Neural crest cell (in vitro differentiated cells): ENCODE measurements around the gene F8. TPM values are rescaled to one million over a fixed set of nuclear protein-coding genes. Genes with fewer than 3 reads are reported as not detected.
"Not testable (repeated sequence)": the region's sequence is repeated elsewhere in the genome, so short reads cannot be mapped to it uniquely, and the experiment has no call there.

Experiments
- DNase-seq: peaks from one replicate; pipeline ENCODE4 v3.0.0; 2021; ENCODE audit warnings: low read depth, mixed read lengths, low spot score
- H3K27ac Mint-ChIP-seq: one replicate; pipeline ENCODE4 v1.8.0; 2021; ENCODE audit warnings: mild to moderate bottlenecking, mixed read lengths; ENCODE audit not compliant: unreplicated experiment
- H3K27me3 Mint-ChIP-seq: 2 replicates; pipeline ENCODE4 v1.8.0; 2021; ENCODE audit warnings: low read depth, mild to moderate bottlenecking, mixed read lengths
- H3K36me3 Mint-ChIP-seq: 2 replicates; pipeline ENCODE4 v1.8.0; 2021; ENCODE audit warnings: low read depth, mild to moderate bottlenecking, mixed read lengths
- H3K4me1 Mint-ChIP-seq: 2 replicates; pipeline ENCODE4 v1.8.0; 2021; ENCODE audit warnings: mixed read lengths
- H3K4me3 Mint-ChIP-seq: one replicate; pipeline ENCODE4 v1.8.0; 2021; ENCODE audit warnings: mild to moderate bottlenecking, mixed read lengths
- H3K9me3 Mint-ChIP-seq: 2 replicates; pipeline ENCODE4 v1.8.0; 2021; ENCODE audit warnings: mixed read lengths
- total RNA-seq: library from RNA; stranded (reverse); gene quantifications from 2 replicates; pipeline ENCODE4 v1.2.1, GENCODE V29; 2021
- TF ChIP-seq, protein P1 (sequence below): fragments of 200-600 bp; sonication (generic); conservative IDR thresholded peaks from 2 replicates; pipeline ENCODE4 v1.5.0; 2021; ENCODE audit warnings: antibody characterized with exemption, mild to moderate bottlenecking

Gene F8
- total RNA-seq, 1 donor from 2014 or later = 2.1 TPM

DNA sequence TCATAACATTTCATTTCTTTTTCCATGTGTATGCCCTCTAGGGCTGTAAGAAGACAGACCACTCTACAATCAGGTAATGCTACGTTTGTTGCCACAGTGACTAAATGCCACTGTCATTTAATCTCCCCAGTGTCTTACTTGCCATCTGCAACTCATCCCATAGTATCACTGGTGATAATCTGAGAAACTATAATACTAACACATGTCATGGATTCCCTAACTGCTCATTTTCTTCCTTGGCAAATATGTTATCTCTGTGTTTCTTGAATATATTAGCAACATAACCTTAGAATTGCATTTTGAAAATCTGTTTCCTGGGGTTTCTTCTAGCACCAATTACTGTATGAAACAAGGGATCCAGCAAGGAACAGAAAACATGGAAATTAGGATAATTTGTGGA lies 130.2 kb downstream of the F8 start:
- Mint-ChIP-seq H3K9me3 (peaks cover 3% of the 10 kb centered on the region), H3K36me3 (peaks cover 3% of the 10 kb centered on the region), H3K27ac (no peak overlapping the region), H3K4me1 (no peaks in the 10 kb centered on the region), H3K4me3 (no peak overlapping the region), H3K27me3 (no peaks in the 10 kb centered on the region)
- DNase-seq = no peak
- TF ChIP-seq, protein P1, sequence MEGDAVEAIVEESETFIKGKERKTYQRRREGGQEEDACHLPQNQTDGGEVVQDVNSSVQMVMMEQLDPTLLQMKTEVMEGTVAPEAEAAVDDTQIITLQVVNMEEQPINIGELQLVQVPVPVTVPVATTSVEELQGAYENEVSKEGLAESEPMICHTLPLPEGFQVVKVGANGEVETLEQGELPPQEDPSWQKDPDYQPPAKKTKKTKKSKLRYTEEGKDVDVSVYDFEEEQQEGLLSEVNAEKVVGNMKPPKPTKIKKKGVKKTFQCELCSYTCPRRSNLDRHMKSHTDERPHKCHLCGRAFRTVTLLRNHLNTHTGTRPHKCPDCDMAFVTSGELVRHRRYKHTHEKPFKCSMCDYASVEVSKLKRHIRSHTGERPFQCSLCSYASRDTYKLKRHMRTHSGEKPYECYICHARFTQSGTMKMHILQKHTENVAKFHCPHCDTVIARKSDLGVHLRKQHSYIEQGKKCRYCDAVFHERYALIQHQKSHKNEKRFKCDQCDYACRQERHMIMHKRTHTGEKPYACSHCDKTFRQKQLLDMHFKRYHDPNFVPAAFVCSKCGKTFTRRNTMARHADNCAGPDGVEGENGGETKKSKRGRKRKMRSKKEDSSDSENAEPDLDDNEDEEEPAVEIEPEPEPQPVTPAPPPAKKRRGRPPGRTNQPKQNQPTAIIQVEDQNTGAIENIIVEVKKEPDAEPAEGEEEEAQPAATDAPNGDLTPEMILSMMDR = no peak

DNA sequence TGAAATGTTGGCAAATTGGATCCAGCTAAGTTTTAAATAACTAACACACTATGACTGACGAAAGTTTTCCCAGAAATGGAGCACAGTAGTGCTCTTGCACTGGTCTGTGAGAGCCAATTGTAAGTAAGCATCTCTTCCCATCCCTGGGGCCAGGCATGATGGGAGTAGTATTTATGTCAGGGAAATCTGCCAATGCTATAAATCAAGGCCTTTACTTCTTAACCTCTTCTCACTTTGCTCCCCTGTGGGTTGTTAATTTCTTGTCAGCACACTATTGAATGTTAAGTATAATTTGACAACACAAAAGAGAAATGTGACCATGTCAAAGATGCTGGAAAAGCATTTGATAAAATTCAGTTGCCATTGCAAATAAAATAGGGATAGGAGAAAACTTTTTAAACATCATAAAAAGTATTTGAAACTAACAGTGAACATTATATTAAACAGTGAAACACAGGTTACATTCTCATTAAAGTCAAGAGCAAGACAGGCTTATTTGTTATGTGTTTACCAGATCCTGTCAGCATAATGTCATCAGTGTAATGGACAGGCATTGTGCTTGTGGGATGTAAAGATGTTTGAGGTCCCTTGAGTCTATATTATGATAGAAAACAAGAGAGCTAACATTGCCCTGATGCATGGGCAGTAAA lies 131.4 kb downstream of the F8 start:
- H3K4me3 Mint-ChIP-seq = no peak overlapping the region
- no peaks in the 10 kb centered on the region for H3K4me1 Mint-ChIP-seq
- DNase-seq = no peak
- no peak overlapping the region for H3K27ac Mint-ChIP-seq
- H3K9me3 Mint-ChIP-seq = no peaks in the 10 kb centered on the region
- TF ChIP-seq, protein P1 = no peak
- H3K36me3 Mint-ChIP-seq = peaks cover 3% of the 10 kb centered on the region
- no peaks in the 10 kb centered on the region for H3K27me3 Mint-ChIP-seq

DNA sequence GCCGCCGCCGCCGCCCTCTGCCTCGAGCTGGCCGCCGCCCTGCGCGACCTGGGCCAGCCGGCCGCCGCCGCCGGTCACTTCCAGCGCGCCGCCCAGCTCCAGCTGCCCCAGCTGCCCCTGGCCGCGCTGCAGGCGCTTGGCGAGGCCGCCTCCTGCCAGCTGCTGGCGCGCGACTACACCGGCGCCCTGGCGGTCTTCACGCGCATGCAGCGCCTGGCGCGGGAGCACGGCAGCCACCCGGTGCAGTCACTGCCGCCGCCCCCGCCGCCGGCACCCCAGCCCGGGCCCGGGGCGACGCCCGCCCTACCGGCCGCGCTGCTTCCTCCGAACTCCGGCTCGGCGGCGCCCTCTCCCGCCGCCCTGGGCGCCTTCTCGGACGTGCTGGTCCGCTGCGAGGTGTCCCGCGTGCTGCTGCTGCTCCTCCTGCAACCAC lies 135.7 kb downstream of the F8 start:
- not testable (repeated sequence) for H3K36me3 Mint-ChIP-seq, H3K27me3 Mint-ChIP-seq, H3K4me1 Mint-ChIP-seq, H3K9me3 Mint-ChIP-seq, DNase-seq, H3K4me3 Mint-ChIP-seq, H3K27ac Mint-ChIP-seq

DNA sequence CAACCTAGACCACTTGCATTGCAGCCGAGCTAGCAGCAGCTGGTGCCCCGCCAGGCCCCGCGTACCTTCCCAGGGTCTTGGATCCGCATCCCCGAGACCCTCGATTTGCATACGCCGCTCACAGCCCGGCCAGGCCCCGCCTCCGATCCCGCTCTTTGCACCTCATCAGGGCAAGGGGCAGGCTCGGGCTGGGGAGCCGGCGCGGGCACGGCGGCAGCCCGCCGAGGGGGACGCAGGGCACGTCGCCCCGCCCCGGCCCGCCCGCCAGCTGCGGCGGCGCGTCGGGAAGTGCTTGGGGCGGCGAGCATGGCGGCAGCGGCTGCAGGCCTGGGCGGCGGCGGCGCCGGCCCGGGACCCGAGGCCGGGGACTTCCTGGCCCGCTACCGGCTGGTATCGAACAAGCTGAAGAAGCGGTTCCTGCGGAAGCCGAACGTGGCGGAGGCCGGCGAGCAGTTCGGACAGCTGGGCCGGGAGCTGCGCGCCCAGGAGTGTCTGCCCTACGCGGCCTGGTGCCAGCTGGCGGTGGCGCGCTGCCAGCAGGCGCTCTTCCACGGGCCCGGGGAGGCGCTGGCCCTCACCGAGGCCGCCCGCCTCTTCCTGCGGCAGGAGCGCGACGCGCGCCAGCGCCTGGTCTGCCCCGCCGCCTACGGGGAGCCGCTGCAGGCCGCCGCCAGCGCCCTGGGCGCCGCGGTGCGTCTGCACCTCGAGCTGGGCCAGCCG lies 136.3 kb downstream of the F8 start, which contains the start of gene F8A1:
Gene F8A1 (plus strand): TSS at position 287 of the 720 bp plus-strand sequence. CDS start 20 bp downstream, at position 307.
- H3K27ac Mint-ChIP-seq, H3K9me3 Mint-ChIP-seq, H3K4me3 Mint-ChIP-seq, H3K36me3 Mint-ChIP-seq, H3K4me1 Mint-ChIP-seq, H3K27me3 Mint-ChIP-seq, DNase-seq: not testable (repeated sequence)

DNA sequence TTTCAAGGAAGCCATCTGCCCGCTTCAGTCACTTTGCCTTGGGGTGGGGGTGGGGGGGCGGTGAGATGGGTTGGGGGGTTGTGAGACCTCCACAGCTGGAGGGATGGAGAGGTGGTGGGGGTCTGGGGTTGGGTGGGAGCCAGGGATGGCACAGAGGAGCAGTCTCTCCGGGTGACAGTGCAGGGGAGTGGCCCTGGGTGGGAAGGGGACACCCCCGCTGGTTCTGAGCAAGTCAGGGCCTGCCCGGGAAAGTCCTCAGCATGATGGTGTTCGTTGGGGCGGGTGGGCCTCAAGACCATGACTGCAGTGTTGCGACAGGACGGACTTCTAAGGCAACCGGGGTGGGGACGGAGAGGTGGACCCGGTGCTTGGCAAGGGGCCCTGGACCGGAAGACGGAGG lies 137.0 kb downstream of the F8 start:
- H3K36me3 Mint-ChIP-seq, H3K27me3 Mint-ChIP-seq, H3K4me1 Mint-ChIP-seq, DNase-seq, H3K27ac Mint-ChIP-seq, H3K4me3 Mint-ChIP-seq, H3K9me3 Mint-ChIP-seq: not testable (repeated sequence)

DNA sequence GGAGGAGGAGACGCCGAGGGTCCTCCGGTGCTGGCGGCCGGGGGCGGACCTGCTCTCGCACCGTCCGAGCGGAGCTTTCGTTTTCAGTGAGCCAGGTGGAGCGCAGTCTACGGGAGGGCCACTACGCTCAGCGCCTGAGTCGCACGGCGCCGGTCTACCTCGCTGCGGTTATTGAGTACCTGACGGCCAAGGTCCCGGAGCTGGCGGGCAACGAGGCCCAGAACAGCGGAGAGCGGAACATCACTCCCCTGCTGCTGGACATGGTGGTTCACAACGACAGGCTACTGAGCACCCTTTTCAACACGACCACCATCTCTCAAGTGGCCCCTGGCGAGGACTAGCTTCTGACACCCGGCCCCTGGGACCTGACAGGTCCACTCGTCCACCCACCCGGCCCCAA lies 137.5 kb downstream of the F8 start:
- not testable (repeated sequence) for H3K27ac Mint-ChIP-seq, DNase-seq, H3K27me3 Mint-ChIP-seq, H3K9me3 Mint-ChIP-seq, H3K4me1 Mint-ChIP-seq, H3K36me3 Mint-ChIP-seq, H3K4me3 Mint-ChIP-seq

DNA sequence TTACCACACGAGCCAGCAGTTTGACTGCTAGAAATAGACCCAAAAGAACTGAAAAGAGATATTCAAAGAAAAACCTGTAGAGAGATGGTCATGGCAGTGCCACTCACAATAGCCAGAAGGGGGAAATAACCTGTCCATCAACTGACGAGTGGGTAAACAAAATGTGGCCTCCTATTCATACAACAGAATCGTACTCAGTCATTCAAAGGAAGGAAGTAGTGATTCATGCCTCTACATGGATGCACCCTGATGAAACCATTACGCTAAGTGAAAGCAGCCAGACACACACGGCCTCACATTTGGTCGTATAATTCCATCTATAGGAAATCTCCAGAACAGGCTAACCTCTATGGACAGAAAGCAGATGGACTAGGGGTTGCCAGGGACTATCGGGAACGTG lies 138.5 kb downstream of the F8 start:
- not testable (repeated sequence) for H3K27me3 Mint-ChIP-seq, H3K36me3 Mint-ChIP-seq, H3K9me3 Mint-ChIP-seq, H3K4me1 Mint-ChIP-seq, H3K27ac Mint-ChIP-seq, H3K4me3 Mint-ChIP-seq, DNase-seq

DNA sequence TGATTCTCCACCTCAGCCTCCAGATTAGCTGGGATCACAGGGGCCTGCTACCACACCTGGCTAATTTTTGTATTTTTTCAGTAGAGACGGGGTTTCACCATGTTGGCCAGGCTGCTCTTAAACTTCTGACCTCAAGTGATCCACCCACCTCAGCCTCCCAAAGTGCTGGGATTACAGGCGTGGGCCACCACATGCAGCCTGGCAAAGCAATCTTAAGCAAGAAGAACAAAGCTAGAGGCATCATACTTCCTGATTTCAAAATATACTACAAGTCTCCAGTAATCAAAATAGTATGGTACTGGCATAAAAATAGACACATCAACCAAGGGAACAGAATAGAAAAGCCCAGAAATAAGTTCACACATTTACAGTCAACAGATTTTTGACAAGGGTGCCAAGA lies 149.2 kb downstream of the F8 start:
- H3K36me3 Mint-ChIP-seq = peaks cover 14% of the 10 kb centered on the region
- peaks cover 6% of the 10 kb centered on the region for H3K27me3 Mint-ChIP-seq
- no peaks in the 10 kb centered on the region for H3K4me1 Mint-ChIP-seq
- H3K27ac Mint-ChIP-seq = no peak overlapping the region
- H3K4me3 Mint-ChIP-seq = no peak overlapping the region
- TF ChIP-seq, protein P1 = no peak
- H3K9me3 Mint-ChIP-seq = peaks cover 24% of the 10 kb centered on the region
- no peak for DNase-seq

DNA sequence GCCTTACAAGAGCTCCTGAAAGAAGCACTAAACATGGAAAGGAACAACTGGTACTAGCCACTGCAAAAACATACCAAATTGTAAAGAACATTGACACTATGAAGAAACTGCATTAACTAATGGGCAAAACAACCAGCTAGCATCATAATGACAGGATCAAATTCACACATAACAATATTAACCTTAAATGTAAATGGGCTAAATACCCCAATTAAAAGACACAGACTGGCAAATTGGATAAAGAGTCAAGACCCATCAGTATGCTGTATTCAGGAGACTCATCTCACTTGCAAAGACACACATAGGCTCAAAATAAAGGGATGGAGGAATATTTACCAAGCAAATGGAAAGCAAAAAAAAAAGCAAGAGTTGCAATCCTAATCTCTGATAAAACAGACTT lies 154.0 kb downstream of the F8 start:
- not testable (repeated sequence) for H3K4me1 Mint-ChIP-seq, H3K27ac Mint-ChIP-seq, H3K27me3 Mint-ChIP-seq, DNase-seq, H3K4me3 Mint-ChIP-seq
- H3K36me3 Mint-ChIP-seq = peaks cover 12% of the 10 kb centered on the region
- peaks cover 23% of the 10 kb centered on the region for H3K9me3 Mint-ChIP-seq
